ENCODE measurements around the gene DPH2.

DNA sequence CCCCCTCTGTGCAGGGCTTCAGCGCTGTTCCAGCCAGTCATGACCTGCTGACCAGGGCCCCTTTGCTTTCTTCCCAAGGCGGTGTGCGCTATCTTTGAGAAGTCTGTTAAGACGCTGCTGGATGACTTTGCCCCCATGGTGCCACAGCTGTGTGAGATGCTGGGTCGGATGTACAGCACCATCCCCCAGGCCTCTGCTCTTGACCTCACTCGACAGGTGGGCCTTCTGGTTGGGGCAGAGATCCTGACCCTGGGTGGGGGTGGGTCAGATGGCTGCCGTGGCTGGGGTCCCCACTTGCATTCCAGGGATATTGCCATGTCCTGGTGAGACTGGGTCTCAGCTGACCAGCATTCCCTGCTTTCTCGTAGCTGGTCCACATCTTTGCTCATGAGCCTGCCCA, 9.0 kb upstream of the DPH2 start:
- TF ChIP-seq CTCF (conservative IDR thresholded peaks at IDR 0.05; ENCODE audit: low read length), result no peak
- no peak for TF ChIP-seq EZH2phosphoT487 (IDR thresholded peaks at IDR 0.05; ENCODE audit: borderline replicate concordance, low read depth, low read length)

All from OCI-LY7 (cell line).